Umbilical cord (tissue), 2 donors: Measurements from ENCODE around the gene MMP3. TPM values are rescaled to one million over a fixed set of nuclear protein-coding genes. Genes with fewer than 3 reads are reported as not detected.

Experiments used
- DNase-seq: peaks from one replicate; pipeline ENCODE4 v3.0.0-alpha.2; 2015; ENCODE audit warnings: low spot score
- total RNA-seq: library from RNA; depleted of rRNA; stranded (reverse); fragments of >200 nt; gene quantifications from one replicate; pipeline ENCODE4 v1.2.3, GENCODE V29; 2014; ENCODE audit warnings: low replicate concordance; ENCODE audit not compliant: insufficient read depth

MMP3 gene
- total RNA-seq, 1 donor from 2014 or later, result 0.72 TPM

- DNase-seq, result no peak
These were observed 52.0 kb downstream of the MMP3 start for GRCh38 chr11:102791271-102792036.

GRCh38 chr11:102788334-102788995, 54.9 kb downstream of the MMP3 start:
- no peak for DNase-seq

Other genes with a start within 250 kb of the MMP3 start
- not detected for gene MMP20, start 218.3 kb downstream of the MMP3 start, total RNA-seq
- not detected for gene MMP27, start 137.8 kb downstream of the MMP3 start, total RNA-seq
- 1.4 TPM for gene MMP8, start 118.7 kb downstream of the MMP3 start, total RNA-seq
- gene MMP10, start 63.0 kb downstream of the MMP3 start, total RNA-seq, result 26.0 TPM
- not detected for gene MMP1, start 45.4 kb downstream of the MMP3 start, total RNA-seq
- gene MMP12, start 31.4 kb upstream of the MMP3 start, total RNA-seq, result 1.4 TPM
- not detected for gene MMP13, start 112.1 kb upstream of the MMP3 start, total RNA-seq
- 41.2 TPM for gene DCUN1D5, start 248.6 kb upstream of the MMP3 start, total RNA-seq